ENCODE data around the gene RBM33. TPM values are rescaled to one million over a fixed set of nuclear protein-coding genes. Genes with fewer than 3 reads are reported as not detected.

The RBM33 gene
- total RNA-seq, 1 experiment from 2014 or later, result 12.3 TPM

GRCh38 chr7:155709453-155709852 lies 65.0 kb downstream of the RBM33 start:
- DNase-seq (ENCODE audit: low spot score), result no peak
- in situ Hi-C loops (cut with HindIII; ENCODE audit: low sequenced_read_pairs), result no loop called here

GRCh38 chr7:155710031-155710430 lies 65.6 kb downstream of the RBM33 start:
- no peak for DNase-seq (ENCODE audit: low spot score)
- in situ Hi-C loops (cut with HindIII; ENCODE audit: low sequenced_read_pairs), result no loop called here

GRCh38 chr7:155710530-155710929 lies 66.1 kb downstream of the RBM33 start:
- no peak for DNase-seq (ENCODE audit: low spot score)
- in situ Hi-C loops (cut with HindIII; ENCODE audit: low sequenced_read_pairs), result no loop called here

- no peak for DNase-seq (ENCODE audit: low spot score)
- in situ Hi-C loops (cut with HindIII; ENCODE audit: low sequenced_read_pairs), result no loop called here
These were observed 66.6 kb downstream of the RBM33 start for GRCh38 chr7:155711081-155711480.

- DNase-seq (ENCODE audit: low spot score), result no peak
- in situ Hi-C loops (cut with HindIII; ENCODE audit: low sequenced_read_pairs), result no loop called here
These were observed 68.9 kb downstream of the RBM33 start for GRCh38 chr7:155713384-155713783.

GRCh38 chr7:155714702-155715101 lies 70.2 kb downstream of the RBM33 start:
- no peak for DNase-seq (ENCODE audit: low spot score)
- in situ Hi-C loops (cut with HindIII; ENCODE audit: low sequenced_read_pairs), result no loop called here

- no peak for DNase-seq (ENCODE audit: low spot score)
- in situ Hi-C loops (cut with HindIII; ENCODE audit: low sequenced_read_pairs), result no loop called here
These were observed 70.8 kb downstream of the RBM33 start for GRCh38 chr7:155715111-155715805.

- in situ Hi-C loops (cut with HindIII; ENCODE audit: low sequenced_read_pairs), result no loop called here
- no peak for DNase-seq (ENCODE audit: low spot score)
These were observed 72.7 kb downstream of the RBM33 start for GRCh38 chr7:155717010-155717744.

- in situ Hi-C loops (cut with HindIII; ENCODE audit: low sequenced_read_pairs), result no loop called here
These were observed 76.6 kb downstream of the RBM33 start for GRCh38 chr7:155721056-155721455.

GRCh38 chr7:155722118-155722517 lies 77.7 kb downstream of the RBM33 start:
- no peak for DNase-seq (ENCODE audit: low spot score)
- in situ Hi-C loops (cut with HindIII; ENCODE audit: low sequenced_read_pairs), result no loop called here

More at GRCh38 chr7:155721056-155721455, 76.6 kb downstream of the RBM33 start:
- no peak for DNase-seq (ENCODE audit: low spot score)

- in situ Hi-C loops (cut with HindIII; ENCODE audit: low sequenced_read_pairs), result no loop called here
- DNase-seq (ENCODE audit: low spot score), result no peak
These were observed 78.5 kb downstream of the RBM33 start for GRCh38 chr7:155722936-155723335.

- in situ Hi-C loops (cut with HindIII; ENCODE audit: low sequenced_read_pairs), result no loop called here
- no peak for DNase-seq (ENCODE audit: low spot score)
These were observed 80.0 kb downstream of the RBM33 start for GRCh38 chr7:155724327-155725005.

GRCh38 chr7:155725006-155725355 lies 80.5 kb downstream of the RBM33 start:
- in situ Hi-C loops (cut with HindIII; ENCODE audit: low sequenced_read_pairs), result no loop called here
- DNase-seq (ENCODE audit: low spot score), result no peak

- no peak for DNase-seq (ENCODE audit: low spot score)
- in situ Hi-C loops (cut with HindIII; ENCODE audit: low sequenced_read_pairs), result no loop called here
These were observed 83.2 kb downstream of the RBM33 start for GRCh38 chr7:155727616-155728015.

GRCh38 chr7:155728116-155728515 lies 83.7 kb downstream of the RBM33 start:
- DNase-seq (ENCODE audit: low spot score), result no peak
- in situ Hi-C loops (cut with HindIII; ENCODE audit: low sequenced_read_pairs), result no loop called here

GRCh38 chr7:155729847-155730246 lies 85.4 kb downstream of the RBM33 start:
- no peak for DNase-seq (ENCODE audit: low spot score)
- in situ Hi-C loops (cut with HindIII; ENCODE audit: low sequenced_read_pairs), result no loop called here

GRCh38 chr7:155731380-155731779 lies 86.9 kb downstream of the RBM33 start:
- in situ Hi-C loops (cut with HindIII; ENCODE audit: low sequenced_read_pairs), result no loop called here
- no peak for DNase-seq (ENCODE audit: low spot score)

GRCh38 chr7:155731871-155732270 lies 87.4 kb downstream of the RBM33 start:
- DNase-seq (ENCODE audit: low spot score), result no peak
- in situ Hi-C loops (cut with HindIII; ENCODE audit: low sequenced_read_pairs), result no loop called here

- in situ Hi-C loops (cut with HindIII; ENCODE audit: low sequenced_read_pairs), result no loop called here
- DNase-seq (ENCODE audit: low spot score), result no peak
These were observed 87.8 kb downstream of the RBM33 start for GRCh38 chr7:155732286-155732685.
